Adrenal gland (tissue), 12 donors: ENCODE results near the gene CRYBG1. TPM values are rescaled to one million over a fixed set of nuclear protein-coding genes. Genes with fewer than 3 reads are reported as not detected.

Experiments used
- DNase-seq, 7 donors: peaks; one replicate each; pipeline ENCODE4 v3.0.0-alpha.2; 2019 to 2020
- H3K27ac ChIP-seq, 5 donors: fragments of 200-600 bp; sonication (generic) in 4 of 5; 1 replicate in 3 of 5; 2 replicates in 2 of 5; pipeline versions ENCODE4 v1.5.1 to v1.8.0; 2016 to 2020; ENCODE audit warnings: mild to moderate bottlenecking in 1 of 5
- H3K27me3 ChIP-seq: fragments of 200-600 bp; 2 replicates; pipeline ENCODE4 v1.8.0; 2021
- H3K36me3 ChIP-seq, 2 donors: fragments of 200-600 bp; replicated peaks in 1 of 2; 1 replicate in 1 of 2; 2 replicates in 1 of 2; pipeline versions ENCODE4 v1.5.1 to v1.8.0; 2018 to 2022
- H3K4me1 ChIP-seq, 2 donors: fragments of 200-600 bp; replicated peaks in 1 of 2; 1 replicate in 1 of 2; 2 replicates in 1 of 2; pipeline versions ENCODE4 v1.5.1 to v1.8.0; 2018 to 2021
- H3K4me3 ChIP-seq, 4 donors: fragments of 200-600 bp; sonication (generic) in 3 of 4; one replicate each; pipeline ENCODE4 v1.5.1; 2016 to 2018
- H3K9me3 ChIP-seq, 3 donors: fragments of 200-600 bp; sonication (generic) in 1 of 3; replicated peaks in 1 of 3; 1 replicate in 2 of 3; 2 replicates in 1 of 3; pipeline versions ENCODE4 v1.5.1 to v1.8.0; 2016 to 2021
- POLR2A ChIP-seq, 2 donors: fragments of 450-650 bp; IDR thresholded peaks; one replicate each; pipeline ENCODE4 v1.6.1; 2017; ENCODE audit warnings: antibody characterized with exemption in 2 of 2, mild to moderate bottlenecking in 2 of 2, moderate library complexity in 1 of 2
- WGBS, 4 donors: extraction: QIAGEN DNeasy Blood & Tissue Kit in 2 of 4; methylation state at CpG; one replicate each; pipeline versions ENCODE4 v1.1.5 to v1.1.7; 2013 to 2017; 5-methylcytosine and 5-hydroxymethylcytosine counted together
- intact Hi-C, 2 donors: fragments of 100-400 bp; cut with DNase I; formaldehyde crosslinking; loops; one replicate each; pipeline versions ENCODE4 v1.14.1 to v1.15.0; 2022 to 2023
- polyA plus RNA-seq, 3 donors: library from polyadenylated mRNA; stranded (reverse); fragments of 200-250 nt in 2 of 3; fragments of 350-450 nt in 1 of 3; fragmentation: Illumina TruSeq in 1 of 3; extraction: RNeasy Lipid Tissue Mini Kit (QIAGEN cat#74804) in 1 of 3; gene quantifications; one replicate each; pipeline ENCODE4 v1.2.3, GENCODE V29; 2013 to 2014
- total RNA-seq, 9 donors: library from RNA; depleted of rRNA in 4 of 9; stranded (reverse); fragments of >200 nt in 4 of 9; fragments of 120-200 nt in 1 of 9; fragmentation: NEBNext Ultra II Directional in 1 of 9; extraction: Animal tissue kit (Norgen Biotek cat#: 25700) in 1 of 9; gene quantifications; one replicate each; pipeline versions ENCODE4 v1.1.0 to v1.2.4, GENCODE V29; 2013 to 2023
- TF ChIP-seq, protein P1 (sequence below), 6 experiments: fragments of 450-650 bp in 4 of 6; fragments of 200-600 bp in 2 of 6; sonication (generic) in 1 of 6; IDR thresholded peaks; 1 replicate in 5 of 6; 2 replicates in 1 of 6; pipeline versions ENCODE4 v1.5.1 to v1.8.0; 2016 to 2021; ENCODE audit warnings: antibody characterized with exemption in 6 of 6, mild to moderate bottlenecking in 2 of 6, moderate library complexity in 1 of 6
- donor health status: healthy with polysubstance abuse.
- donor health status: Bipolar disorder and iron deficiency.
- donor health status: DM: yes; HTN: yes; CAD: no.
- donor health status: DM: no; HTN: no; CAD: no.
- donor health status: DM: no; HTN: no; CAD: no.
- donor health status: DM: yes; HTN: yes; CAD: no.

CRYBG1 gene
- total and polyA plus RNA-seq, 12 donors, result 0.83 to 5.1 (median 2.2) TPM

DNA sequence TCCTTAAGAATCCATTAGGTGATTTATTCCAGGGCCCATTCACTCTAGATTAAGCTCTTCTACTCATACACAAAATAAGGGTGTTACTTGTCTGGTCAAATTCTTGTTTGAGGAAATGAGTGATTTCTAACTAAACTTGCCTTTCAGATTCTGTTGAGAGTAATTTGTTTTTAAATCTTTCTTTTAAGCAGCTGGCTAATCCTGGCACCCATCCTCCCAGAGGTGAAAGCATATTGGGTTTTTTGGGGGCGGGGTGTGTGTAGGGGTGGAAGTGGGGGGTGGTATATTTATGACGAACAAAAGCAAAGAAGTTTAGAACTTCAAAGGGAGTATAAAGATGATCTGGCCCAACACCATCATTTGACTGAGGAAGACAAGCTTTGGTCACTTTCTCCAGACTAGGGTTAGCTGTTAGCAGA, 174.1 kb downstream of the CRYBG1 start:
- Histone ChIP-seq H3K27ac (no peak overlapping the region), H3K36me3 (no peaks in the 10 kb centered on the region), H3K4me3 (no peak overlapping the region), H3K27me3 (no peaks in the 10 kb centered on the region), H3K4me1 (no peaks in the 10 kb centered on the region), H3K9me3 (no peaks in the 10 kb centered on the region)
- TF ChIP-seq, protein P1, sequence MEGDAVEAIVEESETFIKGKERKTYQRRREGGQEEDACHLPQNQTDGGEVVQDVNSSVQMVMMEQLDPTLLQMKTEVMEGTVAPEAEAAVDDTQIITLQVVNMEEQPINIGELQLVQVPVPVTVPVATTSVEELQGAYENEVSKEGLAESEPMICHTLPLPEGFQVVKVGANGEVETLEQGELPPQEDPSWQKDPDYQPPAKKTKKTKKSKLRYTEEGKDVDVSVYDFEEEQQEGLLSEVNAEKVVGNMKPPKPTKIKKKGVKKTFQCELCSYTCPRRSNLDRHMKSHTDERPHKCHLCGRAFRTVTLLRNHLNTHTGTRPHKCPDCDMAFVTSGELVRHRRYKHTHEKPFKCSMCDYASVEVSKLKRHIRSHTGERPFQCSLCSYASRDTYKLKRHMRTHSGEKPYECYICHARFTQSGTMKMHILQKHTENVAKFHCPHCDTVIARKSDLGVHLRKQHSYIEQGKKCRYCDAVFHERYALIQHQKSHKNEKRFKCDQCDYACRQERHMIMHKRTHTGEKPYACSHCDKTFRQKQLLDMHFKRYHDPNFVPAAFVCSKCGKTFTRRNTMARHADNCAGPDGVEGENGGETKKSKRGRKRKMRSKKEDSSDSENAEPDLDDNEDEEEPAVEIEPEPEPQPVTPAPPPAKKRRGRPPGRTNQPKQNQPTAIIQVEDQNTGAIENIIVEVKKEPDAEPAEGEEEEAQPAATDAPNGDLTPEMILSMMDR (IDR thresholded peaks at IDR 0.05), result no peak
- TF ChIP-seq POLR2A (IDR thresholded peaks at IDR 0.05), result no peak
- no peak for DNase-seq
- 47 to 77% (median 69%) methylated on average over 2 of the region's 2 CpGs for WGBS, 4 donors
- intact Hi-C loops, result no loop called here

DNA sequence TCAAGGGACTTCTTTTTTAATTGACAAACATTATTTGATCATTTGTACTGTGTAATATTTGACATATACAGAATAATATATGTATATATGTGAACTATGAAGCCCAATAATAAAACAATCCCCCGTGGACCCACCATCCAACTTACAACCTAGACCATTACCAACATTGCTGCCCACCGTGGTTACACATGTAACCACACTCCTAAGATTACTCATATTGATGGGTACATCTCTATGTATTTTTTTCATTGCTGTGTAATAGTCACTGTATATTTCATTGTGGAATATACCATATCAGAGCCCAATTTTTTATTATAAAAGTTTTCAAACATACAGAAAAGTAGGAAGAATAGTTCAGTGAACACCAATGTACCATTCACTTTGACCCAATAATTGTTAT, 174.5 kb downstream of the CRYBG1 start:
- DNase-seq, result no peak
- TF ChIP-seq, protein P1 (IDR thresholded peaks at IDR 0.05), result no peak
- TF ChIP-seq POLR2A (IDR thresholded peaks at IDR 0.05), result no peak
- Histone ChIP-seq H3K9me3 (no peaks in the 10 kb centered on the region), H3K4me1 (no peaks in the 10 kb centered on the region), H3K27me3 (no peaks in the 10 kb centered on the region), H3K4me3 (no peak overlapping the region), H3K27ac (no peak overlapping the region), H3K36me3 (no peaks in the 10 kb centered on the region)
- WGBS, 4 donors, result 76 to 86% (median 84%) methylated on average over 2 of the region's 2 CpGs
- intact Hi-C loops, result no loop called here

DNA sequence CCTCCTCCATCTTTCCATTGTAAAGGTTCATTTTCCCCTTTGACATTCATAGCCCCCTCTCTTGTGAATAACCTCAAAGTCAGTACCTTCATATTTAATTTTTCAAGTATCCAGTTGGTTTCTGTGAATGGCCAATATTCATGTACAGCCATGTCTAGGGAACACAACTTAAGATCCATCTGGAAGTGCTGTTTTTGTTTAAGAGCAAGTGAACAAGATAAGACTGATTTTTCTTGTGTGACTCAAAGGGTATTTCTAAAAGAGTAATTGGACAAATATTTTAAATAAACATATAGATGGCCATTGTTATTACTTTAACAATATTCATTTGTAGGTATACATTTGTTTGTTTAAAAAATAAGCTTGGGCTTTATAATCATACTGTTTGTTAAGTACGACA, 175.8 kb downstream of the CRYBG1 start:
- TF ChIP-seq, protein P1 (IDR thresholded peaks at IDR 0.05), result no peak
- TF ChIP-seq POLR2A (IDR thresholded peaks at IDR 0.05), result no peak

DNA sequence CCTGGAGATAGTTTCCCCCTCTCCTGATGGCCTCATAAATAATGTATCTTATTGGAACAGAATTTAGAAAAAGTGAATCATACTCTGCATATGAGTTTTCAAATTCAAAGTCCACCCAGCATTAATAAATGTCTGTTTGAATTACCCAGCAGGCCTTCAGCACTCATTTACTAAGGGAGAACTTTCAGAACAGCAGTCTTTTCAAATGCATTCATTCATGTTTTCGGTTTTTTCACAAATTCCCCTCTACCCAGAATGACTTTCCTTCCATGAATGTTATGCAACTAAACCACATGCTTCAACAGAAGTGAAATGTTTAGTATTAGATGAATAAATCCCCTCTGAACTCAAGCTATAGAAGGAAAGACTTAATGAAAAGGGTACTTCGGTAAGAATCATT, 176.3 kb downstream of the CRYBG1 start:
- no peaks in the 10 kb centered on the region for H3K36me3 ChIP-seq
- TF ChIP-seq, protein P1 (IDR thresholded peaks at IDR 0.05), result no peak
- TF ChIP-seq POLR2A (IDR thresholded peaks at IDR 0.05), result no peak
- H3K27ac ChIP-seq, result no peak overlapping the region
- WGBS, 4 donors, result 69 to 79% (median 72%) methylated on average over 2 of the region's 2 CpGs
- H3K4me3 ChIP-seq, result no peak overlapping the region
- DNase-seq, result no peak
- intact Hi-C loops, result no loop called here
- no peaks in the 10 kb centered on the region for H3K9me3 ChIP-seq
- no peaks in the 10 kb centered on the region for H3K27me3 ChIP-seq
- no peaks in the 10 kb centered on the region for H3K4me1 ChIP-seq

More for the DNA sequence above, 175.8 kb downstream of the CRYBG1 start:
- H3K4me3 ChIP-seq, result no peak overlapping the region
- H3K36me3 ChIP-seq, result no peaks in the 10 kb centered on the region
- 74 to 97% (median 91%) methylated on average over 1 of the region's 1 CpG for WGBS, 4 donors
- no peaks in the 10 kb centered on the region for H3K4me1 ChIP-seq
- intact Hi-C loops, result no loop called here
- H3K27me3 ChIP-seq, result no peaks in the 10 kb centered on the region
- no peaks in the 10 kb centered on the region for H3K9me3 ChIP-seq
- no peak for DNase-seq
- H3K27ac ChIP-seq, result no peak overlapping the region
